Loucy (cell line): ENCODE results near the gene ADCY7.

Experiments used
- H2AFZ ChIP-seq: fragments of 200-600 bp; sonication (generic); 2 replicates; pipeline ENCODE4 v1.6.0; 2016; ENCODE audit warnings: antibody characterized with exemption, mild to moderate bottlenecking, low read length, moderate library complexity
- H3F3A ChIP-seq: fragments of 200-600 bp; 2 replicates; pipeline ENCODE4 v1.6.0; 2016; ENCODE audit warnings: antibody characterized with exemption, low read depth, mild to moderate bottlenecking
- H3K27me3 ChIP-seq: fragments of 200-600 bp; sonication (generic); 2 replicates; pipeline ENCODE4 v1.6.1; 2014; ENCODE audit warnings: low read length, mild to moderate bottlenecking; ENCODE audit not compliant: insufficient read depth, poor library complexity, severe bottlenecking
- H3K36me3 ChIP-seq: fragments of 200-600 bp; sonication (generic); 2 replicates; pipeline ENCODE4 v1.6.1; 2016; ENCODE audit warnings: low read length; ENCODE audit not compliant: insufficient read depth
- H3K4me1 ChIP-seq: fragments of 200-600 bp; sonication (generic); 2 replicates; pipeline ENCODE4 v1.5.1; 2014; ENCODE audit warnings: low read length, mild to moderate bottlenecking; ENCODE audit not compliant: insufficient read depth, poor library complexity, severe bottlenecking
- H3K4me2 ChIP-seq: fragments of 200-600 bp; sonication (generic); 2 replicates; pipeline ENCODE4 v1.6.0; 2014; ENCODE audit warnings: antibody characterized with exemption, low read length, low read depth, mild to moderate bottlenecking; ENCODE audit not compliant: poor library complexity, severe bottlenecking
- H3K4me3 ChIP-seq: fragments of 200-600 bp; sonication (generic); 2 replicates; pipeline ENCODE4 v1.5.1; 2014; ENCODE audit warnings: low read length, mild to moderate bottlenecking, mixed read lengths; ENCODE audit not compliant: poor library complexity, severe bottlenecking
- H3K79me2 ChIP-seq: fragments of 200-600 bp; sonication (generic); 2 replicates; pipeline ENCODE4 v1.6.1; 2014; ENCODE audit warnings: low read length; ENCODE audit not compliant: insufficient read depth
- H3K9ac ChIP-seq: fragments of 200-600 bp; sonication (generic); 2 replicates; pipeline ENCODE4 v1.6.0; 2014; ENCODE audit warnings: mild to moderate bottlenecking, low read depth, low read length, moderate library complexity; ENCODE audit not compliant: poor library complexity, severe bottlenecking
- H3K9me2 ChIP-seq: fragments of 200-600 bp; sonication (generic); replicated peaks from 2 replicates; pipeline ENCODE4 v1.6.1; 2016; ENCODE audit warnings: low read depth, low read length, mixed read lengths
- H3K9me3 ChIP-seq: fragments of 200-600 bp; sonication (generic); 2 replicates; pipeline ENCODE4 v1.6.1; 2014; ENCODE audit warnings: mild to moderate bottlenecking, antibody characterized with exemption, low read length, low read depth; ENCODE audit not compliant: insufficient read depth
- H4K20me1 ChIP-seq: fragments of 200-600 bp; sonication (generic); 2 replicates; pipeline ENCODE4 v1.6.0; 2014; ENCODE audit warnings: antibody characterized with exemption, low read length, mild to moderate bottlenecking; ENCODE audit not compliant: insufficient read depth, poor library complexity, severe bottlenecking
- CTCF ChIP-seq: fragments of 200-600 bp; sonication (generic); conservative IDR thresholded peaks from 2 replicates; pipeline ENCODE4 v1.5.1; 2014; ENCODE audit warnings: mild to moderate bottlenecking, antibody characterized with exemption, low read length
- EZH2phosphoT487 ChIP-seq: fragments of 200-600 bp; IDR thresholded peaks from 2 replicates; pipeline ENCODE4 v1.6.1; 2018; ENCODE audit warnings: antibody characterized with exemption, mild to moderate bottlenecking, moderate library complexity, borderline replicate concordance

The ADCY7 gene

GRCh38 chr16:50270510-50271147, 4.3 kb downstream of the ADCY7 start:
- no peak overlapping the region for H3K4me3 ChIP-seq
- TF ChIP-seq CTCF: no peak
- TF ChIP-seq EZH2phosphoT487: no peak

DNA sequence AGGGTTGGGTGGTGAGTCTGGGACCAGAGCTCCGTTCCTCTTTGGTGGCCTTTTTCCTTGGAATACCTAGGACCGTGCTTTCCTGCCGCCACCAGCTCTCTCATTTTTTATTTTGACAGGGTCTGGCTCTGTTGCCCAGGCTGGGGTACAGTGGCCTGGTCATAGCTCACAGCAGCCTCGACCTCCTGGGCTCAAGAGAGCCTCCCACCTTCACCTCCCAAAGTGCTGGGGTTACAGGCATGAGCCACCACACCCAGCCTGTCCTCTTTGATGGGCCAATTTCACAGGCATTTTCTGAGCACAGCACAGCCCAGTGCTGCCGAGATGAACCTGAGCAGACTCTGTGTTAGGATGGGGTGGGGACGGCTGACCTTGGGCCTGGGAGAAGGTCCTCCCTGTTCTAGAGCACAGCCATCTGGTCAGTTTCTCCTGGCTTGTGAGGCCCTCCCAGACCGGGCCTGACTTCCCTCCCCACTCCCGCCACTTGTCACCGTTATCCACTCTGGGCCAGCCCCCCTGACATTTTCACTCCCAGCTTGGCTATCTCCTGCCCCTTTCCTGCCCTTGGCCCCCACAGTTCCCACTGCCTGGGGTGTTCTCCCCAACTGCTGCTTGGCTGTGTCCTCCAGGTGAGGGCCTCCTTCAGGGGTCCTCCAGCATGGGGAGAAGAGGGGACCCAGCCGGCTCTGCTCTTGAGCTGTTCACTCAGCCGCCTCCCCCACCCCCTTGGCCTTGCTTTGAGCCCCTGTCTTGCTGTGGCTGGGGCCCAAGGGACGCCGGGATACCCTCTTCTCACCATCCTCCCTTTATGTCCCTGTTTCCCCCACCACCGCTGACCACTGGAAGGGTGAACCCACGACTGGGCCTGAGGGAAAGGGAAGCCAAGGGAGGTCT, 5.0 kb downstream of the ADCY7 start:
- Histone ChIP-seq H3F3A (no peaks in the 10 kb centered on the region), H3K9me2 (no peaks in the 10 kb centered on the region), H3K36me3 (no peaks in the 10 kb centered on the region), H3K4me1 (peaks cover 73% of the 10 kb centered on the region), H3K4me3 (no peak overlapping the region), H4K20me1 (no peaks in the 10 kb centered on the region), H3K9me3 (no peaks in the 10 kb centered on the region), H3K4me2 (peak overlapping the region; percentile 99), H3K79me2 (peaks cover 98% of the 10 kb centered on the region), H3K9ac (peak overlapping the region; percentile 86), H2AFZ (no peak overlapping the region), H3K27me3 (no peaks in the 10 kb centered on the region)
- no peak for TF ChIP-seq EZH2phosphoT487
- no peak for TF ChIP-seq CTCF

More at GRCh38 chr16:50270510-50271147, 4.3 kb downstream of the ADCY7 start:
- no peaks in the 10 kb centered on the region for H4K20me1 ChIP-seq
- peaks cover 90% of the 10 kb centered on the region for H3K79me2 ChIP-seq
- H3K4me1 ChIP-seq: peaks cover 73% of the 10 kb centered on the region
- peak overlapping the region; percentile 97 for H3K4me2 ChIP-seq
- H3F3A ChIP-seq: no peaks in the 10 kb centered on the region
- H2AFZ ChIP-seq: no peak overlapping the region
- no peak overlapping the region for H3K9ac ChIP-seq
- H3K36me3 ChIP-seq: no peaks in the 10 kb centered on the region
- no peaks in the 10 kb centered on the region for H3K9me3 ChIP-seq
- H3K9me2 ChIP-seq: no peaks in the 10 kb centered on the region
- H3K27me3 ChIP-seq: no peaks in the 10 kb centered on the region

GRCh38 chr16:50272111-50272571, 5.8 kb downstream of the ADCY7 start:
- Histone ChIP-seq H3K9me3 (no peaks in the 10 kb centered on the region), H3F3A (no peaks in the 10 kb centered on the region; the same call in 1 of the 2 replicates), H3K36me3 (no peaks in the 10 kb centered on the region), H4K20me1 (peaks cover 3% of the 10 kb centered on the region), H3K79me2 (peaks cover 98% of the 10 kb centered on the region), H3K9me2 (no peaks in the 10 kb centered on the region), H3K27me3 (no peaks in the 10 kb centered on the region), H3K4me3 (peak overlapping the region; percentile 48), H3K4me1 (peaks cover 70% of the 10 kb centered on the region), H2AFZ (no peak overlapping the region), H3K4me2 (peak overlapping the region; percentile 99), H3K9ac (peak overlapping the region; percentile 86)
- TF ChIP-seq CTCF: no peak
- TF ChIP-seq EZH2phosphoT487: no peak
